K562 (cell line): ENCODE measurements around the gene NREP. TPM values are rescaled to one million over a fixed set of nuclear protein-coding genes. Genes with fewer than 3 reads are reported as not detected.
A peak's percentile ranks its signal among the peaks of the same experiment; 100 is the strongest.

ENCODE experiments used
- AFF1 ChIP-seq, 2 experiments: fragments of 450-650 bp; IDR thresholded peaks; 2 replicates each; pipeline ENCODE4 v1.6.1; 2018; ENCODE audit warnings: mild to moderate bottlenecking in 2 of 2, low read depth in 1 of 2; ENCODE audit not compliant: partially characterized antibody in 2 of 2
- C11orf30 ChIP-seq: fragments of 450-650 bp; IDR thresholded peaks from 2 replicates; pipeline ENCODE4 v1.6.1; 2016; ENCODE audit warnings: low read depth, mild to moderate bottlenecking
- CTCFL ChIP-seq: IDR thresholded peaks from 2 replicates; pipeline ENCODE4 v1.6.1; 2011; ENCODE audit warnings: borderline replicate concordance, low read depth, mild to moderate bottlenecking, moderate library complexity, low read length; ENCODE audit not compliant: insufficient read depth, poor library complexity, severe bottlenecking
- DEAF1 ChIP-seq: fragments of 450-650 bp; formaldehyde crosslinking; IDR thresholded peaks from 2 replicates; pipeline ENCODE4 v1.4.0; 2020; ENCODE audit warnings: mild to moderate bottlenecking, moderate library complexity
- DPF2 ChIP-seq: fragments of 450-650 bp; IDR thresholded peaks from 2 replicates; pipeline ENCODE4 v1.6.1; 2016
- ELF2 ChIP-seq: fragments of 250-450 bp; sonication (Bioruptor Pico); IDR thresholded peaks from 2 replicates; pipeline ENCODE4 v1.5.0; 2021; ENCODE audit warnings: mild to moderate bottlenecking
- MAFK ChIP-seq: IDR thresholded peaks from 2 replicates; pipeline ENCODE4 v1.6.1; 2011; ENCODE audit warnings: low read length, improper control_type of control experiment
- MED1 ChIP-seq: sonication (generic); formaldehyde crosslinking; IDR thresholded peaks from 2 replicates; pipeline ENCODE4 v1.8.1; 2023; ENCODE audit warnings: missing genetic modification reagents, borderline replicate concordance
- MNT ChIP-seq, 2 experiments: fragments of 450-650 bp; conservative IDR thresholded peaks; 2 replicates each; pipeline ENCODE4 v1.6.1; 2017; ENCODE audit warnings: mild to moderate bottlenecking in 2 of 2, moderate library complexity in 2 of 2
- PRPF4 ChIP-seq: fragments of 200-400 bp; formaldehyde crosslinking; IDR thresholded peaks from one replicate; pipeline ENCODE4 v1.6.1; 2017; ENCODE audit warnings: low read length, low read depth, mild to moderate bottlenecking; ENCODE audit not compliant: insufficient read depth, poor library complexity, severe bottlenecking
- RBM14 ChIP-seq: fragments of 200-400 bp; formaldehyde crosslinking; IDR thresholded peaks from 2 replicates; pipeline ENCODE4 v1.6.1; 2018; ENCODE audit warnings: low read depth, mild to moderate bottlenecking, low read length, moderate library complexity, borderline replicate concordance; ENCODE audit not compliant: insufficient read depth
- ZBTB33 ChIP-seq: sonication (generic); formaldehyde crosslinking; IDR thresholded peaks from 2 replicates; pipeline ENCODE4 v1.8.1; 2023; ENCODE audit warnings: mild to moderate bottlenecking, missing genetic modification reagents
- ZNF316 ChIP-seq: fragments of 450-650 bp; IDR thresholded peaks from 2 replicates; pipeline ENCODE4 v1.6.1; 2016
- polyA plus RNA-seq, 8 experiments: library from polyadenylated mRNA; depleted of rRNA in 4 of 8; stranded (reverse) in 5 of 8; unstranded in 3 of 8; fragments of >200 nt; fragmentation: Nextera tagmentation in 2 of 8; fragmentation: Illumina TruSeq in 1 of 8; extraction: Ambion mirVana in 2 of 8; extraction: Trizol in 1 of 8; gene quantifications; 2 replicates each; pipeline versions ENCODE4 v1.2.1 to v1.2.3, GENCODE V29; 2011 to 2014; ENCODE audit warnings: inconsistent platforms in 1 of 8, missing spikeins in 1 of 8
- total RNA-seq, 7 experiments: library from RNA; depleted of rRNA in 6 of 7; stranded (reverse); fragments of >200 nt in 6 of 7; fragmentation: Illumina TruSeq in 2 of 7; extraction: Trizol in 2 of 7; gene quantifications; 2 replicates each; pipeline versions ENCODE4 v1.2.1 to v1.2.3, GENCODE V29; 2011 to 2021; ENCODE audit warnings: low replicate concordance in 1 of 7

The NREP gene
- total and polyA plus RNA-seq, 9 of the 15 experiments (the other 6 are each of a cell fraction or from before 2014, with no cell fraction given), result 0.08 to 0.58 (median 0.23) TPM; not detected in 1

- TF ChIP-seq ZBTB33 (CRISPR knock-in tag), result 0 out of 2 replicates have a peak, but pooled peaks have one; percentile 11
- TF ChIP-seq PRPF4, result no peak
- TF ChIP-seq ZNF316, result peak; percentile 80
- no peak for TF ChIP-seq DEAF1 (CRISPR knock-in tag)
- no peak for TF ChIP-seq AFF1 (IDR thresholded peaks at IDR 0.05; ENCODE audit: low read depth in 1 of 2, partially characterized antibody in 2 of 2)
- TF ChIP-seq DPF2, result 0 out of 2 replicates have a peak, but pooled peaks have one; percentile 23
- no peak for TF ChIP-seq MNT (conservative IDR thresholded peaks at IDR 0.05)
- TF ChIP-seq MED1 (CRISPR knock-in tag), result no peak
- TF ChIP-seq RBM14, result no peak
- peak; percentile 41 for TF ChIP-seq CTCFL
- no peak for TF ChIP-seq ELF2
- TF ChIP-seq MAFK, result peak; percentile 35; the same call in 1 of the 2 replicates
- TF ChIP-seq C11orf30, result peak; percentile 69
Observed at GRCh38 chr5:111757355-111758283, 625 bp upstream of the NREP start (continued).
